Stimulated activated CD4-positive, alpha-beta T cell treated with anti-CD3 and anti-CD28 coated beads, TNF-alpha, amount 100 ng/mL, for 4 hours (primary cell): Measurements from ENCODE around the gene TMX1.

Source experiments
- DNase-seq, 3 experiments: peaks; one replicate each; pipeline ENCODE4 v3.0.0-alpha.2; 2020; ENCODE audit warnings: low read depth in 3 of 3

TMX1 gene

DNA sequence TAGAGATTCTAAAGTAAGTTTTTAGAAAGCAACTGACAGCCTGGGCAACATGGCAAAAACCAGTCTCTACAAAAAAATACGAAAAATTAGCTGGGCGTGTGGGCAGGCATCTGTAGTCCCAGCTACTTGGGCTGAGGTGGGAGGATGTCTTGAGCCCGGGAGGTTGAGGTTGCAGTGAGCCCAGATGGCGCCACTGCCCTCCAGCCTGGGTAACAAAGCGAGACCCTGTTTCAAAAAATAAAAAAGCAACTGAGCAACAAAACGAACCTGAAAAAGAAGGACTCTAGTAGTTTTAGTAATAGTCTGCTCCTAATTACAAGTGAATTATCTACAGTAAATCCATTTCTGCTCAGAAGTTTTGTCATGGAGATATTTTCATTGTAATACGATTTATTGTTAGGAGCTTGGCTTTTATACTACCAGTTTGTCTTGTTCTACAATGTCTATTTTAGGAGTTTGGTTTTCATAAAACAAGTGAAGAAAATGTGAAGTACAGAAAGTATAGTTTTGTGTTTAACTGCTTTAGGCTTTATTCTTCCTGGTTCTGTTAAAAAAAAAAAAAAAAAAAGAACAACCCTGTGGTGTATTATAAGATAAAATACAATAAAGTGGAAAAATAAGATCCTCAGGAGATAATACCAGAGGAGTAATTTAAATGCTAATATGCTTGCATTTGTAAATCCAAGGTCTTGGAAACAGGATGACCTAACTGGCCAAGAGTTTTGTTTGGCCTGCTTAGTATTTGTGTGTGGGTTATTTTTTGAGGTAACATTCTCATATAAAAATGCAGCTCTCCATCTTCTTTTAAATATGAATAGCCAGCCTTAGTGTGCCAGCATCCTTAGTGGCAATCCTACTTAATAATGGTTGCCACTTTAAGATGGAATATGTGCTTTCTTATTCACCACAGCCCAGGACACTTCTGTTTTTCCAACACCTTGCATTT, 2.8 kb downstream of the TMX1 start:
- DNase-seq: no peak

DNA sequence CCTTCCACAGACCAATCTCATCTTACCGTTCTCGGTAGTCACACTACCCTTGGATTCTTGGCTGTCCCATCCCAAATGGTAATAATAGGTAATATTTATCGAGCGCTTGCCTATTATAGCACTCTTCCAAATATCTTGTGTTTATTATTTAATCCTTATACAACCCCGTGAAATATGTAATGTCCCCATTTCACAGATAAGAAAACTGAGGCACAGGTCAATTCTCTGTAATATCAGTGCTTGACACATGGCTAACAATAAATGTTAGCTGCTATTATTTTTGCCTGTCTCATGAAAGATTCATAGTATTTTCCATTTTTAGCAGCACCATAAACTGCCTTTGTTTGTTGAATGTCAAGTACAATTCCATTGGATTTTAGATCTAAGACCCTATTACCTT, 4.5 kb downstream of the TMX1 start:
- no peak for DNase-seq

DNA sequence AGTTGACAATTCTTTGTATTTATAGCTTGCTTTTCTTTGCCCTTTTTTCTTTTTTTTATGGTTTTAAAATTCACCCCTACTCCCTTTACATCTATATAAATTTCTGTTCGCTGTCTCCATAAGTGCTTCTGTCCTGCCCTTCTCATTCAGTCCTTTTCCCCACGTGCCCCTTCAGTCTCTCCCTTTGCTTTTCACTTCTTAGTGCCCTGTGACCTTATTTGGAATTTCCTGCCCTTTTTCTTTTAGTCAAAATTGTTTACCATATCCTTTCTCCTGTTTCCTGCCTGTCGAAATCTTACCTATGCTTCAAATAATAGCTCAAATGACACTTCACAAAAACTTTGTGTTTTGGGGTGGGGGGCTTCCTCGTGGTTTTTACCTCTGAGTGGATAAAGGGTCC, 6.0 kb downstream of the TMX1 start:
- DNase-seq: no peak

DNA sequence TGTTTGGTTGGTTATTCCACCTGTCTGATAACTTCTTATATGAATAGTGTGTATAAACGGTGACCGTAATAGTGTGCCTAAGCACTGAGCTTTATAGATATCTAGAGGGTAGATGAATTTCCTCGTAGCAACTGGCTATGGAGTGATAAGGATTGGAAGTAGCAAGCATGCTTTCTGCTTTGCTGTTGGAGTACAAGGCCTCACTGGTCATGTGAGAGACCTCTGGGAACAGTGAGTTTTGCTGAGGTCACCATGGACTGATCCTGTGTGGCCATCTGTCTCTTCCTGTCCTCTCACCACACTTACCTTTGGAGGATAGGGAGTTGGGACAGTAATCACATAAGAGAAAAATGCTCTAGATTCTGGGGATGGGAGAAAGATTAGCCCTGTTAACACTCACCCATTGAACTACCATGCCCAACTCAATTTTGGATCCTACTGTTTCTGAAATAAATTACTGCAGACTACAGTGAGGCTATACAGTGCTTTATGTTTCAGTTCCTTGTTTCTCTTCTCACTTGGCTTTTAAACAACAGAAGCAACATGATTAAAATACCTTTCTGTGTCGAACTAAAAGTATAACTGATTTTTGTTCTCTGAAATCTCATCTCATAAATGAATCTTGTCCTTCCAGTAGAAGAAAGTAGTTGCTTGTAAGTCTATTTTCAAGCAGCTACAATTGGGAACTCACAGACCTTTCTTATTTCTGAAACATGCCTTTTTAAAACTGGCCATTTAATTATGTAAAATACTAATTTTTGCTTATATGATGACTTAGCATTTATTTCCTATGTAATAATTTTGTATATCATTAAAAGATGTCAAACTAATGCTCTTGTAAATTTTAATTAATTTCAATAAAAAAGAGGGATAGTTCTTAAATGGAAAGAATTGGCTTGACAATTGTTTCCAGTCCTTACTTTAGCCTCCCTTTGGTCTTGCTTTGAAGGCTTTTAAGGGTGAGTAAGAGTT, 8.3 kb downstream of the TMX1 start:
- DNase-seq: no peak

DNA sequence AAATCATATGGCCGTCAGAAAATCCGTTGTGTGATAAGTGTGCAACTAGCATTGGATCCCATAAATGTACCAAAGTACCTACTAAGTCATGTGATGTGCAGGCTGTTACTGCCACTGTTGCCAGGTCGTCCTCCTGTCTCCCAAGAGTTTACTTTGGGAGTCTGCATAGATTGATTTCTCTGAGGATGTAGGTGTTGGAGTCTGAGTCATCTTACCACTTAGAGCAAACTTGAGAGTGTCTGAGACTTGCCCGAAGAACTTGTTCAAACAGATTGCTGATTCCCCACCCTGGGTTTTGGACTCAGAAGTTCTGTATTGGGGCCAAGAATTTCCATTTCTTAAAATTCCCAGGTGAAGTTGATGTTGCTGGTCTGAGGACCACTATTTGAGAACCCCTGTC, 11.4 kb downstream of the TMX1 start:
- DNase-seq: no peak

DNA sequence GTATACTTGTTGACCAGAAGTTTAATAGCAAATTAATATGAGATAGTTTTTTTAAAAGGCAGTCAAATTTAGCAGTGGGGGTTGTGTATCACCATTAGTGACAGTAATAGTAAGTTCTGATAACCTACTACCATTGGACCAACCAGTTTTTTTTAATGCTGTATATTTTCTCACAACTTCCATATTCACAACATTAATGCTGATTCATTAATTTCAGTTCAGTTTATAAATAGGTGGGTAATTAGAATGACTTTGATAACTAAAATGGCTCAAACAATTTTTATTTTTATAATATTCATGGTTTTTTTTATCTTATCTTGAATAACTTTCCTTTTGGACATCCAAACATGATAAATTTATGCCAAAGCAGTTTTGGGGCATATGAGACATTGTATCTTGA, 13.8 kb downstream of the TMX1 start:
- no peak for DNase-seq

DNA sequence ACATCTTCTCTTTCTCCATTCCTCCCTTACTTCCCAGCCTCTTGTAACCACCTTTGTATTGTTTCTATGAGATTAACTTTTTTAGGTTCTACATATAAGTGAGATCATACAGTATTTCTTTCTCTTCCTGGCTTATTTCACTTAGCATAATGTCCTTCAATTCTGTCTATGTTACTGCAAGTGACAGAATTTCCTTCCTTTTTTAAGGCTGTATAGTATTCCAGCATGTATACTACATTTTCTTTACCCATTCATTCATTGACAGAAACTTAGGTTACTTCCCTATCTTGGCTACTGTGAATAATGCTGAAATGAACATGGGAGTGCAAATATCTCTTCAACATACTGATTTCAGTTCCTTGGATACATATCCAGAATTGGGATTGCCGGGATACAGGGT, 18.2 kb downstream of the TMX1 start:
- no peak for DNase-seq

DNA sequence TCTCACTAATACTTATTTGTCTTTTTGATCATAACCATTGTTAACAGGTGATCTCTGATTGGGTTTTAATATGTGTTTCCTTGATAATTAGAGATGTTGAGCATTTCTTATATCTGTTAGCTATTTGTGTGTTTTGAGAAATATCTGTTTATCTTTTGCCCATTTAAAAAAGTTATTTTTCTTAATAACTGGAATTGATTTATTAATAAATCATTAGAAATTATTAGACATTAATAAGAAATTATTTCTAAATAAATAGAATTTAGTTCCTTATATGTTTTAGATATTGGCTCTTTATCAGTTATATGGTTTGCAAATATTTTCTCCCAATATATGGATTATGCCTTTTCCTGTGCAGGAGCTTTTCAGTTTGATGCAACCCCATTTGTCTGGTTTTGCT, 18.7 kb downstream of the TMX1 start:
- DNase-seq: no peak

DNA sequence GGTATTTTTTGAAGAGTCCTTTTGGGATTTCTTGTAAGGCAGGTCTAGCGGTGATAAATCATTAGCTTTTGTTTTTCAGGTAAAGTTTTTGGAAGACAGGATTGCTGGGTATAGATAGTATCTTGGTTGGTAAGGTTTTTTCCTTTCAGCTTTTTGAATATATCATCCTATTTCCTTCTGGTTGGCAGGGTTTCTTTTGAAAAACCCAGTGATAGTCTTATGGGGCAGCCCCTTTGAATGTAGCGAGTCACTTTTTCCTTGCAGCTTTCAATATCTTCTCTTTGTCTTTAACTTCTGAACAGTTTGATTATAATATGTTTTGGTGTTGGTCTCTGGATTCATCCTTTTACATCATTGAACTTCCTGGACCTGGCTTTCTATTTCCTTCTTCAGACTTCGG, 20.2 kb downstream of the TMX1 start:
- no peak for DNase-seq

DNA sequence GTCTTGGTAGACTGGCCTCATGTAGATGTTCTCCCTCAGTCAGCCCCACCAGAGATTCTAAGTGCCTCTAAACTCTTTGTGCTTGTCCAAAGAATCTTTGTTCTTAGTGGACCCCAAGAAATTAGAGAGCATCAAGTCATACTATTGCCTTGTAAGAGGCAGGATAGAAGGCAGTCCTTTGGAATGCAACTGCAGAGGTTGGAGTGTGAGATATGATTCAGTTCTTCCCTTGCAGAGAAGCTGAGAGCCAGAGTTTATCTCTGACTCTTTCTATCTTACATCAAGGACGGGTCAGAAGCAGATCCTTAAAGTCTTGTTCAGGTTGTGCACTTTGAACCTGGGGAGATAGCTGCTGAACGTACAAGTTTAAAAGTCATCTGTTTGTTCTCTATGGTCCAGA, 21.1 kb downstream of the TMX1 start:
- DNase-seq: no peak

DNA sequence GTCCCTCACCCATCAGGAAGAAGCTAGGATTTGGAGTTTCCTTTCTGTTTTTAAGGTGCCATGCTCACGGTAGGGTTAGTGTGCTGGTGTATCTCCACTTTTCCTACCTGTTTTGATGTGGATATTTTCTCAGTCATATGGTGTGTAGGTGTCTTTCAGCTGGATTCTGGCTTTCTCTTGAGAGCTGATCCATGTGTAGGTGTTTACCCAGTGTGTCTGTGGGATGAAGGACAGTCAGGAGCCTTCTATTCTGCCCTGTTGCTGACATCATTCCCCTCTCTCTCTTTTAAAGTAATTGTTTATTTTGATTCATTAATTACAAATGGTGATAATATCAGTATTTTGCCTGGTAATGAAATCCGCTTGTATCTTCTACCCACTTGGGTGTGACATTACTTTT, 22.8 kb downstream of the TMX1 start:
- no peak for DNase-seq

DNA sequence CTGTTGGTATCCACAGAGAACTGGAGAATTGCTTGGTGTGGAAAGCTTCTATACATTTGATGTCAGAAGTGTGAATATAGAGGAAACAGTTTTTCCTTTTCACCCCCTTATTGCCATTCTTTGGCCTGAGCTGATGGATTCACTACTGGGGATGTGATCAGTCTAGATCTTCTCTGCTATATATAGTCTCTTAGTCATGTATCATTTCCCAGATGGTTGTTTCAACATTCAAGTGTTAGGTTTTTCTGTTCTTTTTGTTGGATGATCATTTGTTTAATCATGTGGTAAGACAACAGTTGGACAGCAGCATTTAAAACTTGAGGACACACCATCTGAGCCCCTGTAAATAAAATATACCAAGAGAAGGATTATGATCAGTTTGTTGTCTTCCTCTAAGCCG, 29.6 kb downstream of the TMX1 start:
- no peak for DNase-seq

DNA sequence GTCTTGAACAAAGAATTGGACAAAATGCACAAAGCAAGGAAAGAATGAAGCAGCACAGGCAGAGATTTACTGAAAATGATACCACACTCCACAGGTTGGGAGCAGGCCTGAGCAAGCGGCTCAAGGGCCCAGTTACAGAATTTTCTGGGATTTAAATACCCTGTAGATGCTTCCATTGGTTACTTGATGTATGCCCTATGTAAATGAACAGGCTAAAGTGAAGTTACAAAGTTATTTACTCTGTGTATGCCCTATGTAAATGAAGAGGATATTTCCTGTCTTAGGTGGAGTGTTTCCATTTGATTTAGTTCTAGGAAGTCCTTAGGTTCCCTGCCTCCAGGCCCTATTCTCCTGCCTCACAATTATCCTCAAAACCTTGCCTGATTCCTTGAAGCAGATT, 36.6 kb downstream of the TMX1 start:
- DNase-seq: no peak

DNA sequence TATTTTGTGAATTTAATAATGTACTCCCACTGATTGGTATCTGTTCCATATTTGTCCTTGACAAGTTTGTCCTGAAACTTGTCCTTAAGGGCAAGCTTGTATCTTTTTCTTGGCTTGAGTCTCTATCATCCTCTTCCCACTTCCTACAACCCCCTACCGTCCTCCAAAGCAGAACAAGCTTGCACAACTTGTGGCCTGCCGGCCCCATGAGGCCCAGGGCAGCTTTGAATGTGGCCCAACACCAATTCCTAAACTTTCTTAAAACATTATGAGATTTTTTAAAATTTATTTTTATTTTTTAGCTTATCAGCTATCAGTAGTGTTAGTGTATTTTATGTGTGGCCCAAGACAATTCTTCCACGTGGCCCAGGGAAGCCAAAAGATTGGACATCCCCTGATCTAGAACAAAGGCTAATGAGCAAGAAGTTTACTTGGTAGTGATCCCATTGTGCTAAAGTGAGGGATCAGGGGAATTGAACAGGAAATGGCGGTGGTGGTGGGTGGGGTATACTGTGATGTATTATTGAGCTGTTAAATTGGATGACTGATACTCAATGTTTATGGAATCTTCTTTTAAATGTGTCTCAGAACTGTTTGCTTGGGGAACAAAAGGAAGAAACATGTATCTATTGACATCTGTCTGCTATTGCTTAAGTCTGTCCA, 37.8 kb downstream of the TMX1 start:
- no peak for DNase-seq

DNA sequence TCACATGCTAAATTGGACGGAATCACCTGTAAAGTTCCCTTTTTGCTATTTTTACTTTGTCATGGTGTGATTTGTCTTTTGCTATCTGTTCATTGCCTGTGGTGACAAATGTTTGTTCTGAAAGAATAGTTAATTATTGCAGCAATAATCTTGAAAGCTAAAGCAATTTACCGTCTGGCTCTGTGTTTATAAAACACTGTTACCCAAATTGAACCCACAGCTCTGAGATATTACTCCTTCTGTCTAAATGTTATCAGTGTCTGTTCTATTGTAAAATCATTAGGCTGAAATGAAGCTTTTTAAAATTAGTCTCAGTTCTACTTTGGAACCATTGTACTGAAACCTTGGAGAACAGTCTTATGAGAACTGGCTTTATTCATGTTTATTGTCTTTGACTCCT, 42.5 kb downstream of the TMX1 start:
- DNase-seq: no peak

DNA sequence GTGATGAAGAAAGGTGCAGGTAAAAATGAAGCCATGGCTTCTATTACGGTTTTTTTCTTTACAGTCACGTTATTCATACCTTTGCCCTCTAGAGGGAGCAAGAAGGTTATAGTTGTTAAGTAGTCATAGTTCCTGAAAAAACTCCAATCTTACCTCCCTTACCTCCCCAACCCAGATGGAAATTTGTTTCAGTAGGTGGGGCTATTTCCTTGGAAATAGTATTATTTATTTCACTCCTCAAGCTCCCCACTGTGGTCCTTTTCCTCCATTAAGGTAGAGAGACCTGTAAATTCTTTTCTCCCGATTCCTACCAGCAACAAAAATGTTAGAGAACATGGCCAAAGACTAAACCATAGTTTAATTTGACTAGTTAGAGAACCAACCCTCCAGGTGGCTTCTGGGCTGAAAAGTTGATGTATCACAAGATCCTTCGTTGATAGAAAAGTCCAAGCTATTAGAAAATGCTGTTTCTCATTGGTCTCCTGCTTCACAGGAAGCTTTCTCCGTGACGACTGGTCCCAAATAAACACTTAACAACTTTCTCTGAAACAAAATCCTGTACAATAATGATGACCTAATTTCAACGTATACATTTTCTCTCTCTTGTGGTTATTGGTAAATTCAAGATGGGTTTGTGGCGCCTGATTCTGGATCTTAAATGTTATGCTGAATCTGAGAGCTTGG, 43.5 kb downstream of the TMX1 start:
- no peak for DNase-seq

DNA sequence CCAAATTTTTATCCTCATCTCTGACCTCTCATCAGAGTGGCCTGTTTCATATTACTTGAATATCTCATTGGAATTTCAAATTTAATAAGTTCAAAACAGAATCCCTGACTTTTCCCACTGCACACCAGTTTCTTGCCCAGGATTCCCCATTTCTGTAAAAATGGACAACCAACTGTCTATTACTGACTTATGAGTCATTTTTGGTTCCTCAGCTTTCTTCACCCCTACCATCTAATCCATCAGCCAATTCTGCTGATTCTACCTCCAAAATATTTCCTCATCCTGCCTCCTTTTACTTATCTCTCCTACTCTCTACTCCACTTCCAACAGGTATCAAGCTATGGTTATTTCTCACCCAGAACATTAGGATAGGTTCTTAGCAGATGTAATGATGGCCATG, 44.2 kb downstream of the TMX1 start:
- DNase-seq: no peak

DNA sequence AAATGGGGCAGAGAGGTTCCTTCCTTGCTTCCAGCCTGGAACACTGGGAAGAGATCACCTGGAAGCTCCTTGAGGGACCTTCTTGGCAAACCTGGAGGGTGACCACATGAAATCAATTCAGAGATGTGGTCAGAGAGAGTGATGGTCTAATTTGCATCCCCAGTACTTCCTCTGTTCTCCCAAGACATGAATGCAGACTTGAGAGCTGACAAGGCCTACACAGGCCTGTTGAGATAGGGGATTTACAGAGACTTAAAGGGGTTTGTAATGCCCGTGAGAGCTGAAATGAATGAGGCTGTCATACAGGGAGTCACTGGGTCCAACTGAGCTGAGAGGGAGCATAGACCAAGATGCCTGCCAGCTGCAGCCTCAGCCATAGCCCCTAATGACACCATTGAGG, 45.1 kb downstream of the TMX1 start:
- DNase-seq: no peak

DNA sequence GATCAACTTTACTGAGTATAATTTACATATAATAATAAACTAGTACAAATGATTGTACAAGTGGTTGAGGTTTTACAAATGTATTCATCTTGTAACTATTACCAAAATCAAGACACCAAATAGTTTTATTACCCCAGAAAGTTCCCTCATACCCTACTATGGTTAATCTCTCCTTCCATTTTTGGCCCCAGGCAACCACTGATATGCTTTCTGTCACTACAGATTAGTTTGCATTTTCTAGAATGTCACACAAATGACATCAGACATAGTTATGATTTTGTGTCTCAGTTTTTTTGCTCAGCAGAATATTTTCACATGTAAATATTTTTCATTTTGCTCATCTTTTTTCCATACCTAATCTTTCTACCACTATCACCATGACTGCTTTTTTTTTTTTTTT, 49.1 kb downstream of the TMX1 start:
- no peak for DNase-seq

DNA sequence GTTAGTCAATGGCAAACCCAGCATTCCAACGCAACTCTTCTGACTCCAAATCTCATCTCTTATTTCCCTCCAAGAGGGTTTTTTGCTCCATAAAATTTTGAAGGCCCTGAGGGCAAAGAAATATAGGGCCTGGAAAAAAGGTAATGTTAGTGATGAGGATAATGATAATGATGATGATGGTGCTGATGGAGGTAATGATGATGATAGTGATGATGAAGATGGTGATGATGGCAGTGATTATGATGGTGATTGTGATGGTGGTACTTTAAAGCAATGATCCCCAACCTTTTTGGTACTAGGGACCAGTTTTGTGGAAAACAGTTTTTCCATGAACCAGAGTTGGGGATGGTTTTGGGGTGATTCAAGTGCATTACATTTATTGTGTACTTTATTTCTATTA, 50.1 kb downstream of the TMX1 start:
- no peak for DNase-seq

DNA sequence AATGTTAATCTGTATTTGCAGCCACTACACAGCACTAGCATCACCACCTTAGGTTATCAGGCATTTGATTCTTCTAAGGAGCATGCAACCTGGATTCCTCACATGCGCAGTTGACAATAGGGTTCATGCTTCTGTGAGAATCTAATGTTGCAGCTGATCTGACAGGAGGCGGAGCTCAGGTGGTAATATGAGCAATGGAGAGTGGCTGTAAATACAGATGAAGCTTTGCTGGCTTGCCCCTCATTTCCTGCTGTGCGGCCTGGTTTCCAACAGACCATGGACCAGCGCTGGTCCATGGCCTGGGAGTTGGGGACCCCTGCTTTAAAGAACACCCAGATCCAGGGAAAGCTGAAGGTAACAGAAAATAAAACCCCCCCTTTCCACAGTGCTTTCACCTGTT, 51.0 kb downstream of the TMX1 start:
- DNase-seq: no peak
